K562 (cell line): ENCODE data around the gene ACKR2. TPM values are rescaled to one million over a fixed set of nuclear protein-coding genes. Genes with fewer than 3 reads are reported as not detected.

Experiments used
- ARID1B ChIP-seq: fragments of 450-650 bp; IDR thresholded peaks from 2 replicates; pipeline ENCODE4 v1.6.1; 2016; ENCODE audit warnings: antibody characterized with exemption, mild to moderate bottlenecking, inconsistent platforms
- CBFA2T3 ChIP-seq: fragments of 450-650 bp; IDR thresholded peaks from 2 replicates; pipeline ENCODE4 v1.6.1; 2017
- MAFF ChIP-seq: IDR thresholded peaks from 2 replicates; pipeline ENCODE4 v1.6.1; 2012; ENCODE audit warnings: low read length, improper control_type of control experiment
- NCOA1 ChIP-seq: fragments of 450-650 bp; IDR thresholded peaks from 2 replicates; pipeline ENCODE4 v1.6.1; 2016; ENCODE audit warnings: low read depth
- NR2C1 ChIP-seq, 2 experiments: fragments of 450-650 bp; IDR thresholded peaks; 2 replicates each; pipeline ENCODE4 v1.6.1; 2017; ENCODE audit warnings: mild to moderate bottlenecking in 2 of 2, antibody characterized with exemption in 1 of 2, inconsistent platforms in 1 of 2, missing compliant biosample characterization in 1 of 2, missing genetic modification characterization in 1 of 2
- NR4A1 ChIP-seq, 2 experiments: fragments of 250-450 bp in 1 of 2; fragments of 450-650 bp in 1 of 2; sonication (Bioruptor Pico) in 1 of 2; IDR thresholded peaks; 2 replicates each; pipeline versions ENCODE4 v1.4.0 to v1.6.1; 2016 to 2020; ENCODE audit warnings: mild to moderate bottlenecking in 2 of 2, missing compliant biosample characterization in 1 of 2, missing genetic modification characterization in 1 of 2, moderate library complexity in 1 of 2
- SIN3B ChIP-seq: fragments of 450-650 bp; IDR thresholded peaks from 2 replicates; pipeline ENCODE4 v1.6.1; 2017; ENCODE audit warnings: low read depth, mild to moderate bottlenecking, moderate library complexity
- TAL1 ChIP-seq: fragments of 450-650 bp; IDR thresholded peaks from 2 replicates; pipeline ENCODE4 v1.6.1; 2016; ENCODE audit warnings: mild to moderate bottlenecking
- ZBTB33 ChIP-seq: sonication (generic); formaldehyde crosslinking; IDR thresholded peaks from 2 replicates; pipeline ENCODE4 v1.8.1; 2023; ENCODE audit warnings: mild to moderate bottlenecking, missing genetic modification reagents
- ZEB2 ChIP-seq: fragments of 450-650 bp; IDR thresholded peaks from 2 replicates; pipeline ENCODE4 v1.6.1; 2016
- ZNF589 ChIP-seq: fragments of 200-800 bp; sonication (Bioruptor generic); IDR thresholded peaks from 2 replicates; pipeline ENCODE4 v1.6.1; 2016; ENCODE audit warnings: low read depth, missing genetic modification characterization, missing compliant biosample characterization
- ZNF830 ChIP-seq: fragments of 250-450 bp; sonication (Bioruptor Pico); IDR thresholded peaks from 2 replicates; pipeline ENCODE4 v1.5.0; 2021; ENCODE audit warnings: mild to moderate bottlenecking
- polyA plus RNA-seq, 8 experiments: library from polyadenylated mRNA; depleted of rRNA in 4 of 8; stranded (reverse) in 5 of 8; unstranded in 3 of 8; fragments of >200 nt; fragmentation: Nextera tagmentation in 2 of 8; fragmentation: Illumina TruSeq in 1 of 8; extraction: Ambion mirVana in 2 of 8; extraction: Trizol in 1 of 8; gene quantifications; 2 replicates each; pipeline versions ENCODE4 v1.2.1 to v1.2.3, GENCODE V29; 2011 to 2014; ENCODE audit warnings: inconsistent platforms in 1 of 8, missing spikeins in 1 of 8
- total RNA-seq, 7 experiments: library from RNA; depleted of rRNA in 6 of 7; stranded (reverse); fragments of >200 nt in 6 of 7; fragmentation: Illumina TruSeq in 2 of 7; extraction: Trizol in 2 of 7; gene quantifications; 2 replicates each; pipeline versions ENCODE4 v1.2.1 to v1.2.3, GENCODE V29; 2011 to 2021; ENCODE audit warnings: low replicate concordance in 1 of 7
- TF ChIP-seq, protein P1 (sequence below), 2 experiments: IDR thresholded peaks; 2 replicates each; pipeline ENCODE4 v1.6.1; 2012; ENCODE audit warnings: improper control_type of control experiment in 2 of 2, low read depth in 2 of 2, low read length in 2 of 2, borderline replicate concordance in 1 of 2

ACKR2 gene
- total and polyA plus RNA-seq, 9 of the 15 experiments (the other 6 are each of a cell fraction or from before 2014, with no cell fraction given) = 0.03 to 0.69 (median 0.25) TPM; not detected in 1

DNA sequence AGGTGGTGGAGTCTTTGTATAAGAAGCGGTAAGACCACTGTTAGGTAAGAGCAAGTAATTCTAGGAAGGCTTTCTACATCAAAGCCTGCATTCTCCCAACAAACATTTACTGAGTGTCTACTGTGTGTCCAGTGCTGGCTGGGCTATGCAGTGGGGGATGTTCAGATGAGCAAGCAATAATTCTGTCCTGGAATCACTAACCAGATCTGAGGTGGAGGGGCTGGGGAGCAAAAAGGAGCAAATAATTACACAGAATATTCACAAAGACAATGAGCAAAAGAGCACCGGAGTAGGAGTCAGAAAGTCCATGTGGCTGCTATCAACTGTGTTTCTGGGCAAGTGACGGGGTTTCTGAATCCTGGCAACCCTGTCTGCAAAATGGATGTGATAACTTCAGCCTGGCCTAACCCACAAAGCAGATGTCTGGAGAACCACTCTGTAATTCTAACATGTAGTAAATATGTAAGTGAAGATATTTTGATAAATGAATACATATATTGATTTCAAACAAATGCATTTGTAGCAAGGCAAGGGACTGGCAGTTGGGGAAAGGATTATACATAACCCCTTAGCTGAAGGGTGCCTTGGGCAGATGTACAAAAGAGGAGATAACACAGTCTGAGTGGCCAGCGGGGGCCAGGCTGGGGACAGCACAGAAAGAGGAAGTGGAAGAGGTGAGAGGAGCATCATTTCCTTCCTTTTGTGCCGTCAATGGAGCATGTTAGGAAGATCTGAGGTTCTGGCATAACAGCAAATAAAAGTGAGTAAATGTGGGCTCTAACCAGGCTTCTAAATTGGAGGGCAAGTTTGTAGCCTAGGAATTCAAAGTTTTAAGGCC, 37.7 kb downstream of the ACKR2 start (continued):
- TF ChIP-seq ZNF830 (CRISPR knock-in tag) (no peak), NR2C1 (IDR thresholded peaks at IDR 0.05) (no peak), NR2C1 (tag; IDR thresholded peaks at IDR 0.05) (no peak; the same call in 1 of the 2 replicates), NR4A1 (CRISPR knock-in tag; IDR thresholded peaks at IDR 0.05) (no peak), NR4A1 (tag; IDR thresholded peaks at IDR 0.05) (no peak; the same call in 1 of the 2 replicates), ZEB2 (peak; percentile 42; the same call in 1 of the 2 replicates), CBFA2T3 (0 out of 2 replicates have a peak, but pooled peaks have one; percentile 8), SIN3B (no peak), ZNF589 (peak; percentile 57; the same call in 1 of the 2 replicates), ZBTB33 (no peak), MAFF (peak; percentile 11; the same call in 1 of the 2 replicates), TAL1 (no peak), NCOA1 (no peak), ARID1B (peak; percentile 64)
- TF ChIP-seq, protein P1, sequence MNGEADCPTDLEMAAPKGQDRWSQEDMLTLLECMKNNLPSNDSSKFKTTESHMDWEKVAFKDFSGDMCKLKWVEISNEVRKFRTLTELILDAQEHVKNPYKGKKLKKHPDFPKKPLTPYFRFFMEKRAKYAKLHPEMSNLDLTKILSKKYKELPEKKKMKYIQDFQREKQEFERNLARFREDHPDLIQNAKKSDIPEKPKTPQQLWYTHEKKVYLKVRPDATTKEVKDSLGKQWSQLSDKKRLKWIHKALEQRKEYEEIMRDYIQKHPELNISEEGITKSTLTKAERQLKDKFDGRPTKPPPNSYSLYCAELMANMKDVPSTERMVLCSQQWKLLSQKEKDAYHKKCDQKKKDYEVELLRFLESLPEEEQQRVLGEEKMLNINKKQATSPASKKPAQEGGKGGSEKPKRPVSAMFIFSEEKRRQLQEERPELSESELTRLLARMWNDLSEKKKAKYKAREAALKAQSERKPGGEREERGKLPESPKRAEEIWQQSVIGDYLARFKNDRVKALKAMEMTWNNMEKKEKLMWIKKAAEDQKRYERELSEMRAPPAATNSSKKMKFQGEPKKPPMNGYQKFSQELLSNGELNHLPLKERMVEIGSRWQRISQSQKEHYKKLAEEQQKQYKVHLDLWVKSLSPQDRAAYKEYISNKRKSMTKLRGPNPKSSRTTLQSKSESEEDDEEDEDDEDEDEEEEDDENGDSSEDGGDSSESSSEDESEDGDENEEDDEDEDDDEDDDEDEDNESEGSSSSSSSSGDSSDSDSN (IDR thresholded peaks at IDR 0.05; ENCODE audit: borderline replicate concordance in 1 of 2, low read depth in 2 of 2, low read length in 2 of 2) = 0 out of 4 replicates have a peak, but pooled peaks of 1 of the 2 experiments have one; percentile 54
